HL-60/S4 (cell line): ENCODE data around the gene SRSF6.
"Not testable (repeated sequence)": the region's sequence is repeated elsewhere in the genome, so short reads cannot be mapped to it uniquely, and the experiment has no call there.

Experiments
- in situ Hi-C: fragments of 300-500 bp; cut with MboI; formaldehyde crosslinking; loops from 2 replicates; pipeline ENCODE4 v1.14.3; 2022; ENCODE audit warnings: low sequenced_read_pairs

Gene SRSF6

DNA sequence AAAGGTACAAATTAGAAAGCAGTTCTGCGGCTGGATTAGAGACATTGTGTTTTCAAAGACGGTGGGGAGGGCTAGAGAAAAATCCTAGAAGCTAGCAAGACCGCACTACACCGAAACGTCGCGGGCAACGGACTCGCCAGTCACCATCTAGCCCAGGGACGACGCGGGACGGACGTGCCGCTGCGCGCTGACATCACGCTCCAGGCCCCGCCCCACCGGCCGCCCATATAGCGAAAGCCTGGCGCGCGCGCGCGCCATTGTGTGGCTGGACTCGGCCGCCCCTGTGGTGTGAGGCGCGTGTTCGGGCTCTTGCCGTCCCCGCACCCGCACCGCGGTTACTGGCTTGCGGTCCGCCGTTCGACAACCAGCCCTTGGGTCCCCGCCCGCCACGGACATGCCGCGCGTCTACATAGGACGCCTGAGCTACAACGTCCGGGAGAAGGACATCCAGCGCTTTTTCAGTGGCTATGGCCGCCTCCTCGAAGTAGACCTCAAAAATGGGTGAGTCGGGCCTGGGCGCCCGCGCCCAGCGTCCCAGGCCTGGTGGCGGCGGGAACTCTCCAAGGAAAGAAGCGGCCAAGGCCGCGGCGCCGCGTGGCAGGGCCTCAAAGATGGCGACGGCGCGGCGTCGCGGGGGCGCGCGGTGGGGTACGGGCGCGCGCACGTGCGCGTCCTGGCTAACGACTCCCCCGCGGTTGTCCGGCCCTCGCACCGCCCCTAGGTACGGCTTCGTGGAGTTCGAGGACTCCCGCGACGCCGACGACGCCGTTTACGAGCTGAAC, at the start of gene SRSF6:
Gene SRSF6, plus strand, starts transcription at position 257 of the 782 bp plus-strand sequence. Its CDS starts 138 bp downstream, at position 395.
- in situ Hi-C loops: no loop called here

DNA sequence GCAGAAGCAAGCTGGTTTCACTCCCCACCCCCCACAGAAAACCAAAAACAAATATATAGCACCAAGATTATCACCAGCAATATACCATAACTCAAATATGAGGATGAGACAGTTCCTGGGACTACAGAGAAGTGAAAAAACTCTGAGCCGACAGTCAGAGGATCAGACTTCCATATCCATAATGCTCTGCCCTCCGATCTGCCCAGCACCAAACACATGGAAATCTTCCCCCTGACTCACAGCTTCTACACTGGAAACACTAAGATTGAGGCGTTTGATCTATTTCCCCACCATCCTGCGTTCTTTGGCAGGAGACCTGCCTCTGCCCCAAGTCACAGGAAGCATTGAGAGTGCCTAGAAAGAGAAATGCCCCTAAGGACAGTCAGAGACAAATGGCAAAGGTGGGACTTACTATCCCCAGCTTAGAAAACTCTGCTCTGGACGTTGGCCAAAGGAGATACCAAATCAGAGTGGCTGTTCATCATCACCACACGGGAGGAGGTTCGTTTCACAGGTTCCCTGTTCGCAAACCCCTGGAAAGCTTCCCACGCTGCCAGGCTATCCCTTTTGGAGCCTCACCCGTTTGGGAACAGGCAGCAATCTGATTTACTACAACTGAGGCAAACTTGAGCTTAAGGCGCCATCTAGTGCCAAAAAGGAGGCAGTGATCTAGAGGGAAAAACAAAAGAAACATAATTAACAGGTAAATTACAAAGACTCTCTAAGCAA, 48.7 kb upstream of the SRSF6 start:
- in situ Hi-C loops: no loop called here

GRCh38 chr20:43409577-43409913, 48.2 kb upstream of the SRSF6 start:
- in situ Hi-C loops: no loop called here

- in situ Hi-C loops: no loop called here
Measured at GRCh38 chr20:43415661-43416430, 41.9 kb upstream of the SRSF6 start.

DNA sequence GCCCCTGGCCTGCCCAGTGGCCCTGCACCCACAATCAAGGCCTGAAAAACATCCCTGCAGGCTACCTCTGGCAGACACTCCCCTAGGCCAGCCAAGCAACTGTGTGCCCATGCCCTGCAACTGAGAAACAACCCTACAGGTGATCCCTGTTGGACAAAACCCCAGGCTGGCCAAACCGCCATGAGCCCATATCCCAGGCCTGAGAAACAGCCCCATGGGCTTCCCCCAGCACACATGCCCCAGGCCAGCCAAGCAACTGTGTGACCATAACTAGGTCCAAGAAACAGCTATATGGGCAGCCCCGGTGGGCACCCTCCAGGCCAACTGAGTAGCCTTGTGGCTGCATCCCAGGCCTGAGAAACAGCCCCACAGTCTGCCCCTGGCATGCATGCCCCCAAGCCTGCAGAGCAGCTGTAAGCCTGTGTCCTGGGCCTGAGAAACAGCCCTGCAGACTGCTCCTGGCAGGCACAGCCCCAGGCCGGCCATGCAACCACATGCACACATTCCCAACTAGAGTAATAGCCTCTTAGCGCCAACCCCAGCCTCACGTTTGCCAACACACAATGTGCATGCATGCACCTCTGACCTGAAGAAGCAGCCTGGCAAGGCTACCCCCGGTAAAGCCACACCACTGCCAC, 41.0 kb upstream of the SRSF6 start:
- in situ Hi-C loops: no loop called here

- in situ Hi-C loops: no loop called here
Measured at GRCh38 chr20:43420192-43420591, 37.5 kb upstream of the SRSF6 start.

DNA sequence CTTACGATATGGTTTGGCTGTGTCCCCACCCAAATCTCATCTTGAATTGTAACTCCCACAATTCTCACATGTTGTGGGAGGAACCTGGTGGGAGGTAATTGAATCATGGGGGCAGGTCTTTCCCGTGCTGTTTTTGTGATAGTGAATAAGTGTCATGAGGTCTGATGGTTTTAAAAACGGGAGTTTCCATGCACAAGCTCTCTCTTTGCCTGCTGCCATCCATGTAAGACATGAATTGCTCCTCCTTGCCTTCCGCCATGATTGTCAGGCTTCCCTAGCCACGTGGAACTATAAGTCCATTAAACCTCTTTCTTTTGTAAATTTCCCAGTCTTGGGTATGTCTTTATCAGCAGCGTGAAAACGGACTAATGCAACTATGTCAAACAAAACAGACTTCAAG, 36.8 kb upstream of the SRSF6 start:
- in situ Hi-C loops: not testable (repeated sequence)

DNA sequence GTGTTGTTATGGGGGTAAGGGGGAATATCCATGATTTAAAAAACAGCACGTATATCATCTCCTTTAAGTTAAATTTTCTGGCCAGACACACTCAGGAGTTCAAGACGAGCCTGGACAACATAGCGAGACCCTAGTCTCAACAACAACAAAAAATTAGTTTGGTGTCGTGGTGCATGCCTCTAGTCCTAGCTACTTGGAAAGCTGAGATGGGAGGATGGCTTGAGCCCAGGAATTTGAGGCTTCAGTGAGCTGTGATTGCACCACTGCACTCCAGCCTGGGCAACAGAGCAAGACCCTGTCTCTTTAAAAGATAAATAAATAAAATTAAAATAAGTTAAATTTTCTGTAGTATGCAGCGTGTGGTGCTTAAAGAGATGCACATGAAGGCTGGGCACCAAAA, 31.5 kb upstream of the SRSF6 start:
- in situ Hi-C loops: no loop called here

DNA sequence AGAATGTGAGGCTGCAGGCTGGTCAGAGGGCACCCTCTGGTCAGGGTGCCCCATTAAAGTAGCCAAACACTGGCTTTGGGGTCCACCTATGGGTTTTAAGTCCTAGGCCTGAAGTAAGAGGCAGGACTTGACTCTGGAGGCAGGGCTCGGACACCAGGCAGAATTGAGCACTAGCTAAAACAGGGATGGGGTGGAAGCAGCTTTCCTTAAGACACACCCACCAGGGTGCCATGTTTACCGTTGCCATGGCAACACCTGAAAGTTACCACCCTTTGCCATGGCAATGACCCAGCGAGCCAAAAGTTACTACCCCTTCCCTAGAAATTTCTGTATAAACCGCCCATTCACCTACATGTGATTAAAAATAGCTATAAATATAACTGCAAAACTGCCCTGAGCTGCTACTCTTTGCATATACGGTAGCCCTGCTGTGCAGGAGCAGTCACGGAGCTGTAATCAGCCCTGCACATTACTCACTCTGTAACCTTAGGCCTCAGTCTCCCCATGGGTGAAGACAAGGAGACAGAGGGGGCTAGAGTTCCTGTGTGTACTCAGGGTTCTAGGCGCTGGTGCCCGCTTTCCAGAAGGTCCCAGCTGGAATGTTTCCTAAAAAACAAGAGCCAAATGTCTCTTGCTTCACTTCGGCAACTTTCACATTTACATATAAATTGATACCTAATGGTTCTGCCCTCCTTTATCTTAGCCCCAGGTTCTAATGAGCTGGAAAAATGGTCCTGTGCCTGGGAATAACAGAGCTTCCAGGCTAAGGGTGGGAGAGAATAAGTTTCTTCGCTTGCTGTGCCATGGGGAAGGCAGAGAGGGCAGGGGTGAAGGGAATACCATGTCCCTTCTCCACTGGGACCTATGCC, 27.2 kb upstream of the SRSF6 start:
- in situ Hi-C loops: no loop called here

DNA sequence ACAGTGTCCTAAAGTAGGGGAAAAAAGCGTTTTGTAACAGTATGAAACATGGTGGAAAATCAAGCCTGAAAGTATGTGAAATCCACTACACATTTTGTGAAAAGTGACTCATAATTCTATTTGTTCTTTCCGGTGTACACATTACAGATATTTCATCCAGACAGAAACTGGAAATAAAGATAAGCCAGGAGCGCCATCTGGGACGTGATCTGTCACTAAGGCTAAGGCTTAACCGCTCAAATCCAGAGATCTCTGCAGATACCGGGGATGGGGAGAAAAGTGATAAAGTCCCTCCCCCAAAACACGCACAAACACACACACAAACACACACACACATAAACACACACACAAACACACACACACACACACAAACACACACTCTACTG, 26.6 kb upstream of the SRSF6 start:
- in situ Hi-C loops: no loop called here

GRCh38 chr20:43432498-43432897, 25.2 kb upstream of the SRSF6 start:
- in situ Hi-C loops: no loop called here

DNA sequence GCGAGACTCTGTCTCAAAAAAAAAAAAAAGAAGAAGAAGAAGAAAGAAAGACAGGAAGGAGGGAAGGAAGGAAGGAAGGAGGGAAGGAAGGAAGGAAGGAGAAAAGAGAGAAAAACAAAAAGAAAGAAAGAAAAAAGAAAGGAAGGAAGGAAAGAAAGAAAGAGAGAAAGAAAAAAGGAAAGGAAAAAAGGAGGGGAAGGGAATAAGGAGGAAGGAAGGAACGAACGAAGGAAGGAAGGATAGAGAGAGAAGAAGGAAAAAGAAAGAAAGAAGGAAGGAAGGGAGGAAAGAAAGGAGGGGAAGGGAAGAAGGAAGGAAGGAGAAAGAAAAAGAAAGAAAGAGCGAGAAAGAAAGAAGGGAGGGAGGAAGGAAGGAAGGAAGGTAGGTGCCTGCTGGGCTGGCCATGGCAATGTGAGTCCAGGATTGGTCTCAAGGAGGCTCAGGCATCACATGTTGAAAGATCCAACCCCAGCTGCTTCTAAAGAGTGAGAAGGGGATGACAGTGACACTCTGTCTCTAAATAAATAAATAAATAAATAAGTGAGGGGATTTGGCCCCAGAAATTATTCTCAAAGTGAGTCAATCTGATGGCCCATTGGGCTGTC, 24.3 kb upstream of the SRSF6 start:
- in situ Hi-C loops: no loop called here

- in situ Hi-C loops: no loop called here
Measured at GRCh38 chr20:43434565-43434964, 23.1 kb upstream of the SRSF6 start.

DNA sequence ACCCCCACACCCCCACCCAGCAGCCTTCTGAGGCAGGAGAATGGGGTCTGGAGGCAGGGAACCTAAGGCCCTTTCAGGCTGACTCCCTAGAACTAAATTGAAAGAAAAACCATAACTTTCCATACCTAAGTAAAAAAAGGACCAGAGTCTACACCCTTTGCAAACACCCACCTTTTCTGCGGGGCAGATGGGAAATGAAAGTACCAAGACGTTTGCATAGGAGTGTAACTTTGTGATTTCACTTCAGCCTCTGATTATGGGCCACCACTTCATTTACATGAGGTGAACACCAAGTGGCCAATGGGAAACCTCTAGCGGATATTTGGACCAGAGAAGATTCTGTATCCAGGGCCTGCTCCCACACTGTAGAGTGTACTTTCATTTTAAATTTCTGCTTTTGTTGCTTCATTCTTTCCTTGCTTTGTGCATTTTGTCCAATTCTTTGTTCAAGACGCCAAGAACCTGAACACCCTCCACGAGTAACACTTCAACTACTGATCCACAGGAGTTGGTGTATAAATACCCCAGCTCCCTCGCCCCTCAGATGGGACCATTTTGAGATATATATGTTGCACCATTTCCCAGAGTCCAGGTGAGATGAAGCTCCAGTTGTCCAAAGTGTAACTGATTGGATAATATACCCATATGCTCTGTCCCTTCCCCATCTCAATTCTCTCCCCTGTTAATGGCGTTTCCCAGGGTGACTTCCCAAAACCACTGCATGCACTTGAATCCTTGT, 18.9 kb upstream of the SRSF6 start:
- in situ Hi-C loops: no loop called here

- in situ Hi-C loops: loop anchor here (10.0 kb wide), 1 partner anchor 644 kb away; no protein-coding TSS in a partner anchor
Measured at GRCh38 chr20:43440531-43440930, 17.2 kb upstream of the SRSF6 start.

GRCh38 chr20:43442282-43442880, 15.3 kb upstream of the SRSF6 start:
- in situ Hi-C loops: loop anchor here (10.0 kb wide), 1 partner anchor 642 kb away; no protein-coding TSS in a partner anchor

GRCh38 chr20:43444107-43444506, 13.6 kb upstream of the SRSF6 start:
- in situ Hi-C loops: loop anchor here (10.0 kb wide), 1 partner anchor 641 kb away; no protein-coding TSS in a partner anchor

DNA sequence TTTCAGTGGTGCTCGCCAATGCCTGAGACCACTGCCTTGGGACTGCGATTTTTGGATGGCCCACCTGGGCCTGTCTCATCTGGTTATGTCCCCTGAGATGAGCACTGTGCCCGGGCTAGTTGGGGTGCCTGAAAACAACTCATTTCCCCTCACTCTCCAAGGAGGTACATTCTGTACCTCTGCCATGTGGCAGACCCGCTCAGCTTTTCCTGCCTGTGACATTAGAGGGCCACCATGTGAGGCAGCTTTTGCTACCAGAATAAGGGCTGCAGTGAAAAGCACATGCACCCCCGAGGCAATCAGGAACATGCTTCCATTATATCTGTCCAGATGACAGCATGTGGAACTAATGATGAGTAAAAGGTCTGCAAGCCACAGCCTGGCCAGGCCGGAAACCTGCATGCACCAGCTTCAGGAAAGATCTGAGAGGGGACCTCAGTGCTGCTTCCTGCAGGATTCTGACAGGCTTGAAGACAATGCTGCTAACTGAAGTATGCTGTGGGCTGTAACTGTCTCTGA, 11.3 kb upstream of the SRSF6 start:
- in situ Hi-C loops: loop anchor here (10.0 kb wide), 1 partner anchor 638 kb away; no protein-coding TSS in a partner anchor
